ENCODE data around the gene ABHD6. TPM values are rescaled to one million over a fixed set of nuclear protein-coding genes. Genes with fewer than 3 reads are reported as not detected.
A peak's percentile ranks its signal among the peaks of the same experiment; 100 is the strongest.
"Not testable (repeated sequence)": the region's sequence is repeated elsewhere in the genome, so short reads cannot be mapped to it uniquely, and the experiment has no call there.

The ABHD6 gene, protein sequence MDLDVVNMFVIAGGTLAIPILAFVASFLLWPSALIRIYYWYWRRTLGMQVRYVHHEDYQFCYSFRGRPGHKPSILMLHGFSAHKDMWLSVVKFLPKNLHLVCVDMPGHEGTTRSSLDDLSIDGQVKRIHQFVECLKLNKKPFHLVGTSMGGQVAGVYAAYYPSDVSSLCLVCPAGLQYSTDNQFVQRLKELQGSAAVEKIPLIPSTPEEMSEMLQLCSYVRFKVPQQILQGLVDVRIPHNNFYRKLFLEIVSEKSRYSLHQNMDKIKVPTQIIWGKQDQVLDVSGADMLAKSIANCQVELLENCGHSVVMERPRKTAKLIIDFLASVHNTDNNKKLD
- 11.6 and 35.1 TPM in 2 replicates for total RNA-seq

DNA sequence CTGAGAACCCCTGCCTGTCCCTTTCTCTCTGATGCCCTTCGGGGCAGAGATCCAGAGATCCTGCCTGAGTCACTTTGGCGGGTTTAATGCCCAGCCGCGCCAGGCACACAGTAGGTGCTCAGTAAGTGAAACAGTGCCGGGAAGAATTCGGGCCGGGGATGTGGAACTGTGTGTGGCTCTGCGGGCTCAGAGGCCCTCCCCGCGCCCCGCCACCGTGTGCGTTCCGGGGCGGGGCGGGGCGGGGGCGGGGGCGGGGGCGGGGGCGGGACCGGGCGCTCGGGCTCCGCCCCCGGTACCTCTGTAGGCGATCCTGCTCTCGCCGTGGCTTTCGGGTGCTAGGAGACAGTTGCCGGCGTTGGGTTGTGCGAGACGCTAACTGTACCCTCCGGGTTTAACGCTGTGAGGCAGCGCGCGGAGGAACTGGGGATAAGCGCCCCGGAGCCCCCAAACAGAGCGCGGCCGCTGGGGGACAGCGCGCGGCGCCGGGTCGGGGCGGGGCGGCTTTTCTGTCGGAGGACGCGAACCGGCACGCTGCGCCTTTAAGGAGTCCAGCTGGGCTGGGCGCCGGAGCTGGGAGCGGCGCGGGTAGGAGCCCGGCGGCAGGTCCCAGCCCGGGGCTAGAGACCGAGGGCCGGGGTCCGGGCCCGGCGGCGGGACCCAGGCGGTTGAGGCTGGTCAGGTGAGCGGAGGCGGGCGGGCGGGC, at the start of gene ABHD6:
Gene ABHD6 (plus strand): TSS at position 555 of the 703 bp plus-strand sequence. CDS start 18,795 bp downstream, outside the sequence.
- peak; percentile 71 to 76 for DNase-seq (ENCODE audit: low read depth in 2 of 2)

GRCh38 chr3:58188173-58188564, 49.4 kb upstream of the ABHD6 start:
- DNase-seq (ENCODE audit: low read depth in 2 of 2), result no peak

GRCh38 chr3:58188921-58189451, 48.6 kb upstream of the ABHD6 start:
- DNase-seq (ENCODE audit: low read depth in 2 of 2), result peak in 1 of 2 donors; percentile 73

GRCh38 chr3:58189691-58190090, 47.9 kb upstream of the ABHD6 start:
- no peak for DNase-seq (ENCODE audit: low read depth in 2 of 2)

DNA sequence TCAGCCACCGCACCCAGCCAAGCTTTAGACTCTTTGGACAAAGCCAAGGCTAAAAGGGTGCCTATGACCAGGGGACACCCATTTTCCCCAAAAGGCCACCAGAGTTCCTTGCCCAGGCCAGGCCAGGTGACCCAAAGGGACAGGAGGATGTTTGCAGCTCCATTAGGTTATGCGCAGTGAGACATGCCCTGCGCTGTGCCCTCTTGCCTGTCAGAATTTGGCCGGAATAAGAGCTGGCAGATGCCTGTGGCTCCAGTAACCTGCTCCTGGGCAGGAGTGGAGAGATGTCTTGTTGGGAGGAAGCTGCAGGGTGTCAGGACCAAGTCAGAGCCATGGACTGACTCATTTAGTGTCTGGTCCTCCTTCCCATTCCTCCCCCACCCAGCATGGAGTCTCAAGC, 47.3 kb upstream of the ABHD6 start:
- DNase-seq (ENCODE audit: low read depth in 2 of 2), result no peak

DNA sequence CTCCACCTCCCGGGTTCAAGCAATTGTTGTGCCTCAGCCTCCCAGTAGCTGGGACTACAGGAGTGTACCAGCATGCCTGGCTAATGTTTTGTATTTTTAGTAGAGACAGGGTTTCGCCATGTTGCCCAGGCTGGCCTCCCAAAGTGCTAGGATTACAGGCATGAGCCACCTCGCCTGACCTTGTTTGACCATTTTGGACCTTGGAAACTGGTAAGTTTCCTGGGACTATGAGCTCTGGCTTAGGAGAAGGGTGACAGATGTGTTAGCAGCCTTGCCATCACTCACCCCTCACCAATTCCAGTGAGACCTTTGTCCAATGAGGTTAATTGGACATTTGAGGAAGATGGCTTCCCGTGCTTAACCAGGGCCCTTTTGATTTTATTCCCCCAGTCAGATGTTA, 46.7 kb upstream of the ABHD6 start:
- DNase-seq (ENCODE audit: low read depth in 2 of 2), result no peak

- no peak for DNase-seq (ENCODE audit: low read depth in 2 of 2)
These were observed 46.1 kb upstream of the ABHD6 start for GRCh38 chr3:58191361-58191991.

GRCh38 chr3:58192069-58192468, 45.5 kb upstream of the ABHD6 start:
- no peak for DNase-seq (ENCODE audit: low read depth in 2 of 2)

DNA sequence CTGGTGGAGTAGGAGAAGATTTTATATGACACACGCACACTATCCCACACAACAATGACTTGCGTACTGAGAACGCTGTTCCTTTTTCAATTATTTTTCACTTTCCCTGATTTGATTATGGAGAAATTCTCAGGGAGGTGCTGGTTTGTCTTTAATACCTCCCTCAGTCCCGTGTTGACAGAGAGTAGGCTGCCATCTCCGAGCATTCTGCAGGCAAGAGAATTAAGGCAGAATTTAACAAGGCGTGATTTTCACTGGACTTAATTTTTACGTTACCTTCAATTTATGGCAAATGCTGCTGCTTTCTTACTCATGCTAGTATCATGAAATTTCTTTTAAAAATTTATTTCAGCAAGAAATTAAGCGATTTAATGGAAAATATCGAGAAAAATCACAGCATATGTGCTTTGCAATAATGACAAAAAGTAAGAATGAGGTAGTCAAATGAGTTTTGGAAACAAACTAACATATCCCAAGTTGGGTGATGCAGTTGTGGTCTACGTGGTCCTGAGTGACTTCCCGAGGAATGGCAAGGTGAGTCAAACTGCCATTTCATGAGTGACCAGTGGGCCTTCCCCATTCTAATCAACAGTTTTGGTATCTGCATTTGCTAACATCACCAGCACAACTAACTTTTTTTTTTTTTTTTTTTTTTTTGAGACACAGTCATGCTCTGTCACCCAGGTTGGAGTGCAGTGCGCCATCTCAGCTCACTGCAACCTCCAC, 43.7 kb upstream of the ABHD6 start:
- no peak for DNase-seq (ENCODE audit: low read depth in 2 of 2)

DNA sequence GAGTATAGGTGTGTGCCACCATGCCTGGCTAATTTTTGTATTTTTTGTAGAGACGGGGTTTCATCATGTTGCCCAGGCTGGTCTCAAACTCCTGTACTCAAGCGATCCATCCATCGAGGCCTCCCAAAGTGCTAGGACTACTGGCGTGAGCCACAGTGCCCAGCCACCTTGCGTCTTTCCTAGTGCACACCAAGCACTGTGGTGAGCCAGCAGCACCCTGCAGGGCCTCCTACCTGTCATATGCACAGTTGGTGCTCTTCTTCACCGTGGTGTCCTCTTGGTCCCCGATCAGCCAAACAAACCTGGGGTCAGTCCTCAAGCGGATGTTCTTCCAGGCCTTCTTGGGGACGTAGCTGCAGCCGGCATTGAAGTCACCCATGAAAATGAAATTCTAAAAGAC, 40.0 kb upstream of the ABHD6 start:
- no peak for DNase-seq (ENCODE audit: low read depth in 2 of 2)

- peak; percentile 40 to 72 for DNase-seq (ENCODE audit: low read depth in 2 of 2)
These were observed 39.2 kb upstream of the ABHD6 start for GRCh38 chr3:58198362-58198761.

GRCh38 chr3:58198804-58199203, 38.8 kb upstream of the ABHD6 start:
- DNase-seq (ENCODE audit: low read depth in 2 of 2), result peak in 1 of 2 donors; percentile 66

DNA sequence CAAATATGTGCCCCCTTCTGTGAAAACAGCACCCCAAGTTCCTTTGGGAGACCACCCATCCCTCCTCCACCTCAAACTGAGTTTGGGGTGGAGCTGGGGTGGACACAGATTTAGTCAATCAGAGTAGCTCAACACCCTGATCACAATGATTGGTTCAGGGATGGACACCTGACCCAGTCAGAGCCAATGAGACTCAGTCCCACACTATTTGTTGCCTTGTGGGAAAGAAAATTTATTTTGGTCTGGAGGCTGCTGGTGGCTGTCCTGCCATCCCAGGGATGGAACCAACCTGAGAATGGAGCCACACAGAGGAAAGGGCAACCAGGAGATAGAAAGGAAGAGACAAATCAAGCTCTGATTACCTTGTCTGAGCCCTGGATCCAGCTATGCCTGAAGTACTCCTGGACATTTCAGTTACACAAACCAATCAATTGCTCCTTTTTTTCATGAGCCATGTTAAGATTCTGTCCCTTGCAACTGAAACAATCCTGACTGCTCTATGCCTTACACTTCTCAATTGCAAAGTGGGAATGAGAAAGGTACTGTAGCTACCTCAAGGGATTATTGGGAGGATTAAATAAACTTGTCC, 37.4 kb upstream of the ABHD6 start:
- no peak for DNase-seq (ENCODE audit: low read depth in 2 of 2)

DNA sequence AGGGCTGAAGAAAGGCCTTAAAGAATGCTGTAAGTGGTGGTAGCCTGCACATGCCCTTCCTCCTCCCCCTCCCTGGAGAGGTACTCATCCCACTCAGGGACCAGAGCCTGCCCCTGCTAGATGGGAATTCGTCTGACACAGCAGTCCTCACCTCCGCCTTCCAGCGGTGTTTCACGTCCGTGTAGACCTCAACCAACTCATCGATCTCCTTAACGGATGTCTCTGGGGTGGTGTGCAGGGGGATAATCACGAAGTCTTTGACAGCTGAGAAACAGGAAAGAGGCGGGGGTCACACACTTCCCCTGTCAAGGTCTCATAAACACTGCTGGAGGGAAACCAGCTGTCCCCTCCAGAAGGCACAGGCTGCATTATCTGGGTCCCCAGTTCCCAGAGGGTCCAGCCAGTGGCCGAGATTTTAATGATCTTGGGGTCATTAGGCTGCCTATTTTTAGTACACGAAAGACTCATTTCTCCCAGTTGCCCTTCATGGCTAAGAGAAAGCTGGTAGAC, 36.7 kb upstream of the ABHD6 start:
- no peak for DNase-seq (ENCODE audit: low read depth in 2 of 2)

- DNase-seq (ENCODE audit: low read depth in 2 of 2), result not testable (repeated sequence)
These were observed 36.1 kb upstream of the ABHD6 start for GRCh38 chr3:58201451-58201850.

DNA sequence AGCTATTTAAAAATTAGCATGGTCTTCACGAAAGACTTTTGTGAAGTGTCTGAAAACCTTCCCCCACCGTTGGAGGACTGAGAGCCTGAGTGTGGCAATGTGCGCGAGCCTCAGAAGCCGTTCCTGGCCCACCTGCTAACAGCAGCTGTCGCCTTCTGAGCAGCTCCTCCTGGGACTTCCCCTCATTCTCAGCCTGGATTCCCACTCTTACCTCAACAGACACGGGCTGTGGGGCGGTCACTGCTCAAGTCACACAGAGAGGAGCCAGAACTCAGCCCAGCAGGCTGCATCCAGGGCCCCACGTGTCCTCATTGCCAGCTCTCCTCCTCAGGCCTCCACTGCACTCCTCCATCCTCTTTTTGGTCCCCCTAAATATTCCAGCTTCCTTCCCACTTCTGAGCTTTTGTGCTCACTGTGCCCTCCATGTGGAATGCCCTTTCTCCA, 34.7 kb upstream of the ABHD6 start:
- no peak for DNase-seq (ENCODE audit: low read depth in 2 of 2)

GRCh38 chr3:58203541-58203940, 34.1 kb upstream of the ABHD6 start:
- DNase-seq (ENCODE audit: low read depth in 2 of 2), result no peak

GRCh38 chr3:58204720-58205119, 32.9 kb upstream of the ABHD6 start:
- no peak for DNase-seq (ENCODE audit: low read depth in 2 of 2)

DNA sequence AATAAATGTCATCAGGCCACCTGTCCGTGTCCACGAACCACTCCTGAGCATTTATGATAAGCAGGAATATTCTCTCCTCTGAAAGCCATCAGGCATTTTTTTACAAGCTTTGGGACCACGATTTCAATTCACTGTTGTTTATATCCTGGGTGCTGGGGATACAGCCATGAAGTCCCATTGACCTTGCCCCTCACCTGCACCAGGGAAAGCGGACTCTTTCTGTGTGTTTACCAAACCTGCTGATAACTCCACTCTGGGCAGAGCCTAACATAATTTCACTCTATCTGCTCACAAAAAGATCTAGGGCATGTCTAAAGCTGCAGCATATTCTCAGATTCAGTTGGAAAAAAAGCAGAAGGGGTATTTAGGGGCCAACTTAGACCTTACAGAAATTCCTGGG, 31.6 kb upstream of the ABHD6 start:
- DNase-seq (ENCODE audit: low read depth in 2 of 2), result no peak

GRCh38 chr3:58206406-58207011, 31.1 kb upstream of the ABHD6 start:
- DNase-seq (ENCODE audit: low read depth in 2 of 2), result peak in 1 of 2 donors; percentile 61
